ENCODE results near the gene OVOL1. TPM values are rescaled to one million over a fixed set of nuclear protein-coding genes. Genes with fewer than 3 reads are reported as not detected.

Gene OVOL1
- total RNA-seq, 1 experiment from 2014 or later: 10.5 TPM

- Histone ChIP-seq H3K27ac (no peak overlapping the region), H4K20me1 (ENCODE audit: insufficient read depth) (peaks cover 9% of the 10 kb centered on the region; the same call in 1 of the 2 replicates), H3K4me3 (peak overlapping the region; percentile 93; the same call in 1 of the 2 replicates), H3K79me2 (ENCODE audit: low read depth) (peaks cover 54% of the 10 kb centered on the region), H3K4me2 (peak overlapping the region; percentile 98), H3K27me3 (ENCODE audit: insufficient read depth, low read depth) (no peaks in the 10 kb centered on the region), H3F3A (ENCODE audit: insufficient read depth, low read depth) (peaks cover 37% of the 10 kb centered on the region), H3K9me3 (ENCODE audit: insufficient read depth, low read depth) (no peaks in the 10 kb centered on the region), H3K4me1 (replicated peaks; ENCODE audit: insufficient read depth) (peaks cover 70% of the 10 kb centered on the region), H2AFZ (no peak overlapping the region), H3K9me2 (ENCODE audit: insufficient read depth) (no peaks in the 10 kb centered on the region), H3K36me3 (ENCODE audit: low read depth) (peaks cover 5% of the 10 kb centered on the region; the same call in 1 of the 2 replicates)
- DNase-seq: peak in 1 of 2 experiments; percentile 20
- intact Hi-C loops (cut with micrococcal nuclease; ENCODE audit: unreplicated experiment): loop anchor here (10.0 kb wide), 1 partner anchor 295 kb away; the partner anchor contains the start of gene MALAT1
- TF ChIP-seq CTCF (conservative IDR thresholded peaks at IDR 0.05): no peak
- no peak for TF ChIP-seq EZH2 (IDR thresholded peaks at IDR 0.05; ENCODE audit: low read depth)
- ChIA-PET CTCF (interaction anchor here (1.4 kb wide), 1 partner anchor 9 kb away, joined by 6 read pairs; the partner anchor contains the start of gene AP5B1), POLR2A (ENCODE audit: unreplicated experiment) (no interaction called here)
- no TSS peak for BruUV-seq (replicated peaks)
These were observed 2.6 kb downstream of the OVOL1 start for GRCh38 chr11:65789230-65790103.

GRCh38 chr11:65790104-65790901, 3.4 kb downstream of the OVOL1 start:
- peak overlapping the region; percentile 98 for H3K4me2 ChIP-seq

More at GRCh38 chr11:65790104-65790901, 3.4 kb downstream of the OVOL1 start:
- Histone ChIP-seq H3K4me1 (replicated peaks; ENCODE audit: insufficient read depth) (peaks cover 70% of the 10 kb centered on the region), H3F3A (ENCODE audit: insufficient read depth, low read depth) (peaks cover 33% of the 10 kb centered on the region), H3K79me2 (ENCODE audit: low read depth) (peaks cover 54% of the 10 kb centered on the region), H3K9me3 (ENCODE audit: insufficient read depth, low read depth) (no peaks in the 10 kb centered on the region), H3K27me3 (ENCODE audit: insufficient read depth, low read depth) (no peaks in the 10 kb centered on the region), H3K4me3 (no peak overlapping the region), H3K27ac (no peak overlapping the region), H4K20me1 (ENCODE audit: insufficient read depth) (peaks cover 9% of the 10 kb centered on the region; the same call in 1 of the 2 replicates), H3K9me2 (ENCODE audit: insufficient read depth) (no peaks in the 10 kb centered on the region), H2AFZ (no peak overlapping the region), H3K36me3 (ENCODE audit: low read depth) (peaks cover 12% of the 10 kb centered on the region; the same call in 1 of the 2 replicates)
- no peak for TF ChIP-seq CTCF (conservative IDR thresholded peaks at IDR 0.05)
- TF ChIP-seq EZH2 (IDR thresholded peaks at IDR 0.05; ENCODE audit: low read depth): no peak
- no TSS peak for BruUV-seq (replicated peaks)
- intact Hi-C loops (cut with micrococcal nuclease; ENCODE audit: unreplicated experiment): no loop called here
- DNase-seq: no peak
- CTCF ChIA-PET: no interaction called here
- POLR2A ChIA-PET (ENCODE audit: unreplicated experiment): no interaction called here
